ENCODE data around the gene GJB2. TPM values are rescaled to one million over a fixed set of nuclear protein-coding genes. Genes with fewer than 3 reads are reported as not detected.

Gene GJB2
- total RNA-seq (2014; rRNA removed; shearing (Covaris generic)): 0.30 TPM in 1 of 2 replicates, not detected in the other

GRCh38 chr13:20192836-20193161 lies at the start of gene GJB2:
GJB2 (minus strand) TSS chr13:20192938; CDS start chr13:20189581, 3,357 bp downstream.
- DNase-seq (ENCODE audit: low read depth): no peak

DNA sequence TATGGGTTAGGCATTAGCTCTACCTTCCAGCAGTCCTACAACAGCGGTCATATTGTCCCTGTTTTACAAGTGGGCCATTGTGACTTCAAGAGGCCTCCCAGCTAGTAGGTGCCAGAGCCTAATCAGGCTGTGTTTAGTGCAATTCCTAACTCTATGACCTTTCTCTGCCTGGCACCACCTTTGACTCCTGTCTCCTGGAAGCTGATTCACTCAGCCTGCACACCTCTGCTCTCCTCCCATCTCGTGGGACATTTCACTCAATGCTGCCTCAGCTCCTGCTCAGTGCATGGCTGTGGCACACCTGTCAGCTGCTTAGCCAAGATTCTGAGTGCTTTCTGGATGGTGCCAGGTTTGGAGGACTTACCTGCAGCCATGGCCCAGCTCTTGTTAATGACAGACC lies 48.9 kb upstream of the GJB2 start:
- no peak for DNase-seq (ENCODE audit: low read depth)

DNA sequence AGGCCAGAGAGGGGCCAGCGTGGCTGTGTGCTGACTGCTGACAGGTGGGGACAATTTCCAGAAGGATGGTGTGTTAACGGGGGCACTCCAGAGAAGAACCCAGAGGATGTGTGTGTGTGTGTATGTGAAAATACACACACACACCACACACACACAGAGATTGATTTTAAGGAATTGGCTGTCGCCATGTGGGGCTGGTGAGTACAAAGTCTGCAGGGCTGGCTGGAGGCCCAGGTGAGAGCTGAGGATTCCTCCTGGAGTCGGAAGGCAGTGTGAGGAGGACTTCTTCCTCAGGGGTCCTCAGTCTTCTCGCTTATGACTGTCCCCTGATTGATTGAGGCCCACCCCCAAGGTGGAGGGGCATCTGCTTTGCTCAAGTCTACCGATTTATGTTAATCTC lies 47.0 kb upstream of the GJB2 start:
- DNase-seq (ENCODE audit: low read depth): no peak

- no peak for DNase-seq (ENCODE audit: low read depth)
Observed at GRCh38 chr13:20232556-20233277, 40.0 kb upstream of the GJB2 start.

DNA sequence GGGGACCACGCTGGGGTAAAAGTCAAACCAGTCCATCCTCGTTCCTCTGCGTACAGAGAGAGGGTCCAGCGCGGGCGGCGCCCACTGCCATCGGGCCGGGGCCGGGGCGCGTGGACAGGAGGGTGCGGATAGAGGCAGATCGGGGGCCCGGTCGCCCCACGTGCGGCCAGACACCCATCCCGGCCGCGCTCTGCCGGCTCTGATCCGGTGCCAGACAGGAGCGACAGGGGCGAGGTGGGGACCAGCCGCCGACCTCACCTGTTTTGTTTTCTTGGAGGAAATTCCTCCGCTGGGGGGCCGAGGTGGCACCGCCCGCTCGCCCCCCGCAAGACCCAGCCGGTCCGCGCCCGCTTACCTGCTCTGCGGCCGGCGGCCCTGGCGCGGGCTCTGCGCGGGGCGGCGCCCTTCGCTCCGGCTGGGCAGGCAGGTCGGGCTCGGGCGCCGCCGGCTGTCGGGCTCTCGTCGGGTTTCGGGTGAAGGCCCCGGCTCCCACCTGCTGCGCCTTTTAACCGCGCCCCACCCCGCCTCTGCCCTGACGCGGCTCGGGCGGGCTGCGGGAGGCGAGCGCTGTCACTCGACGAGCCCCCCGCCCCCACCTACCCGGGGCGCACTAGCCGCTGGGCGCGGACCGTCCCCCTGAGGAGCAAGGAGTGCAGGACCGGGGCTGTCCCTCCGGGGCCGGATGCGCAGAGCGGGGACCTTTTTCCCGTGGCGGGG lies 39.3 kb upstream of the GJB2 start, which contains the start of gene GJB6:
TSS of gene GJB6 (minus strand) at position 481 of the 717 bp plus-strand sequence. CDS start 8,839 bp downstream, outside the sequence.
- no peak for DNase-seq (ENCODE audit: low read depth)

DNA sequence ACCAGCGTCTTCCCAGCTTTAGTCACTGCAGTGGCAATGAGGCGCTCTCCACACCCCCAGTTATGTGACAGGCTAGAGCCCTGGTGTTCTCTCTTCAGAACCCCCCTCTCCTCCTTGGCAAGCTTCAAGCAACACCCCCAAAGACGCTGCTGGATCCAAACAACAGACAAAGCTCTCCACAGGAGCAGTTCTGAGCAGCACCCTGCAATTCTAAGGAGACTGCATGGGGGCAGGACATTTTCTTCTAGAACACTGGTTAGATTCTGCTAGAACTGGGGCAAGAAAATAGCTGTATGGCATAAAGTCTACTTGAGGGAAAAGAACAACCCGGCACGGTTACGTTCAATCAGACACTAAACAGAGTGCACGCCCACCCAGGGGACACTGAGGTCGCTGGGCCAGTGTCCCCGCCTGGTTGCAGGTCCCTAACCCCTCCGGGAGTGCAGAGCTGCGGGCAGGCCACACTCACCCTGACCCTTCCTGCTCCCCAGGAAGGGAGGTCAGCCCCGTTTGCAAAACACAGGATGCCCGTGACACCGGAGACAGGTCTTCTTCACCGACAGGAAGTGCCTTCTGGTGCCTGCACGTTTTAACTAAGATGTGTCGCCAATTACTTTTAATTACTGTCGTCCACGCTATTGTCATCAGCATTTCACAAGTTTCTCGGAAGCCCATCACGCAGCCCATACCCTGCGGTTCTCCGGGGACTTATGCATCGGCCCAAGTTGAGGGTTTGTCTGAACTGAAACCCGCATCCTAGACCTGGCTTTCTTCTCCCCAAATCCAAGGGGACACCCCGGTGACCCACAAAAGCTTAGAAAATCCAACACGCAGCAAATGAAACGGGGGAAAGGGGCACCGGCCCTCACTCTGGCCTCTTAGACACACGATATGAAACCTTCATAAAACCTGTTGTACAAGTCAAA lies 38.4 kb upstream of the GJB2 start:
- no peak for DNase-seq (ENCODE audit: low read depth)

DNA sequence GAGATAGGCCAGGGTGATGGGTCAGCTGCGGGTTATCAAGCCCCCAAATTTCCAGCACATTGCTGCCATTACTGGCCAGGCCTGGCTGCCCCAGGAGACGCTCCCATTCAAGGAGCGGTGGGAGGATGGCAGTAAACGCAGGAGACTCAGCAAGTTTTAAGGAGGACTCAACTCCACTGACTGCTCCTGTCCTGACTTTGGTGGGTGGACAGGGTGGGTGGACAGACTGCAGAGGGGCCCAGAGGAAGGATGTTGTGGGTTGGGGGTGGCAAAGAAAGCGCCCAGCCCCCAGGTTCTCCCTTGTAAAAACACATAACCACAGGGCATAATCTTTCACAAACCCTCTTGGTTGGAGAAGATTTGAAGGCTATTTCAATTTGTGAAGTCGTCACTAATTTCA lies 35.0 kb upstream of the GJB2 start:
- no peak for DNase-seq (ENCODE audit: low read depth)

DNA sequence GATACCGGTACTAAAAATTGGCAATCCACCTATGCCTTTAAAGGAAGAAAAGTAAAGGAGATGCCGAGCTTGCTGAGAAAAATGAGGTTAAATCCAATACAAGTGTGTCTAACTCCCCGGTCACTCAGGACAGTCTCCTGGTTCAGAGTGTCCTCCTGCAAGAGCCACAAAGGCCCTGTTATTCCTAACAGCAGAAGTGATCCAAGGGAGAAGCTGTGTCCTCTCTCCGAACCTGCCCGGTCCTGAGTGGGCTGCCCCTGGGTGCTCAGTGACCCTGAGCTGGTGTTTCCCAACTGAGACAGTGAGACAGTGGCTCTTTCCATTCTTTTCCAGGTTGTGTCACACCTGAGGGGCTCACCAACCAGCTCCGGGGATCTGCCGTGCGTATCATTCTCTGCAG lies 34.5 kb upstream of the GJB2 start:
- no peak for DNase-seq (ENCODE audit: low read depth)

GRCh38 chr13:20222553-20222952 lies 29.8 kb upstream of the GJB2 start:
- no peak for DNase-seq (ENCODE audit: low read depth)

- DNase-seq (ENCODE audit: low read depth): no peak
Observed at GRCh38 chr13:20221772-20222171, 29.0 kb upstream of the GJB2 start.

DNA sequence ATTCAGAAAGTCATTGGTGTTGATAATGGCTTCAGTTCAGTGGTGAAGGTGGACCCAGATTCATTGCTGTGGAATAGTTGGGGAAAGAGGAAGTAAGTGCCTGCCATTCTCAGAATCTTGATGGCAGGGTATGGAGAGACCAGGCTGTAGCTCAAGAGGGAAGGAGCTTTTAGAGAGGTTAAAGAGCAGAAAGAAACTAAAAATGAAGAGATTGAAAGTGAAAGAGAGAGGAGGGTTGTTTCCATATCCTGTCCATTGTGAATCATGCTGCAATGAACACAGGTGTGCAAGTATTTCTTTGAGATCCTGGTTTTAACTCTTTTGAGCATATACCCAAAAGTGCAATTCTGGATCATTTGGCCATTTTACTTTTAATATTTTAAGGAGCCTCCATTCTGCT lies 26.8 kb upstream of the GJB2 start:
- DNase-seq (ENCODE audit: low read depth): no peak

GRCh38 chr13:20217168-20217567 lies 24.4 kb upstream of the GJB2 start:
- DNase-seq (ENCODE audit: low read depth): no peak

GRCh38 chr13:20209948-20210347 lies 17.2 kb upstream of the GJB2 start:
- no peak for DNase-seq (ENCODE audit: low read depth)

GRCh38 chr13:20206698-20207235 lies 14.0 kb upstream of the GJB2 start:
- no peak for DNase-seq (ENCODE audit: low read depth)

DNA sequence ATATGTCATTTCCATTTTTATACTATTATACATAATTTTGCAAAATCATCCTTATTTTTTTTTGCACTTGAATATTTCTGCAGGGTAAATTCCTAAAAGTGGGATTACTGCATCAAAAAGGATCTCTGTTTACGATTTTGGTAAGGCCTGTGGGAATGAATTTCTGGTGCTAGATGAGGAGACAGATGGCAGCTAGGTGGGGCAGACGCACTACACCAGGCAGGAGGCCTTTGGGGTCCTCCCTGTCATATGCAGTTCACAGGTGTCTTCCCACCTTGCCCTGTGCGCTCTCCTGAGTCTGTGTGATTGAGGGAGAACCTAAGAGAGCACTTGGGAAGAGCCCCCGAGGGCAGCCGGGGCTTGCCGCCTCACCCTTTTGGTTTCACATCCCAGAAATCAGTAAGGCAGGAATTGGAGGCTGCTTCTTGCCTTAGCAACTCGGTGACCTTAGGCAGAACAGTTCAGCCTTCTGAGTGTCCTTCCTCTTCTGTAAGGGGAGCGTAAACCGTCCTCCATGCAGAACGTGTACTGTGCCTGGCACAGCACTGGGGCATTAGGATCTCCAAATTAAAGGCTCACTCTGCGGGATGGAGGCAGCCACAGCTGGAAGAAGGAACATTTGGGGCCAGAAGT lies 13.4 kb upstream of the GJB2 start:
- no peak for DNase-seq (ENCODE audit: low read depth)

DNA sequence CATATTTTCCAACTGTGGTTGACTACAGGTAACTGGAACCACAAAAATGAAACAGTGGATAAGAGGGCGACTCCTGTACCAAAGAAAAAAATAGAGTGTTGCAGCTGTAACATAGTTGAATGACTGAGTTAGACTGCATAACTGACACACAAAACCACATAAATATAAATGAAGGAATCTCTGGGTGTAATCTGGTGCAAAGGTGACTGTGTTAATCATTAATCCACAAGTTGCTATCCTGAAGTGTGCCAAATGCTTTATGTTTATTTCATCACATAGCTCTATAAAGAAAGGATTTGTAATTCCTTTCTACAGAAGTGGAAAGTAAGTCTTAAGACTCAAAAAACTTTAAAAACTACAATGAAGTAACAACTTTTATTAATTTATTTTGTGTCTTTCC lies 6.0 kb upstream of the GJB2 start:
- DNase-seq (ENCODE audit: low read depth): no peak

- peak; percentile 31 for DNase-seq (ENCODE audit: low read depth)
Observed at GRCh38 chr13:20197361-20197834, 4.7 kb upstream of the GJB2 start.

DNA sequence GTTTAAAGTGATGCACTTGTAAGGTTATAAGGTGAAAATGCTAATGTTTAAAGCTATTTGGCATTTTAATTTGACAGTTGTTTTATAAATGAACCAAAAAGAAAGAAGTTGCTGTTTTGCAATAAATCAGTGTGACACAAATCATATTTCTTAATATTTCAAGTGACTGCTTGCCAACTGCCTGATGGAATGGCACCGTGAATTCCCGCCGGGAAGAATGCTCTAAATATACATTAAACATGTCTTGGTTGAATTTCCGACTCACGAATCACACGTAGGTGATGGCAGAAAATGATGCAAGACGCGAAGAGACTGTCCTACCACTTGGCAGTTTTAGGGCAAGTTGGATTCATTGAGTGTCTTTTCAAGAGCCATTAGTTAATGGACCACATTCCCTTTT lies 3.1 kb upstream of the GJB2 start:
- no peak for DNase-seq (ENCODE audit: low read depth)

- no peak for DNase-seq (ENCODE audit: low read depth)
Observed at GRCh38 chr13:20193907-20194631, 1.3 kb upstream of the GJB2 start.

DNA sequence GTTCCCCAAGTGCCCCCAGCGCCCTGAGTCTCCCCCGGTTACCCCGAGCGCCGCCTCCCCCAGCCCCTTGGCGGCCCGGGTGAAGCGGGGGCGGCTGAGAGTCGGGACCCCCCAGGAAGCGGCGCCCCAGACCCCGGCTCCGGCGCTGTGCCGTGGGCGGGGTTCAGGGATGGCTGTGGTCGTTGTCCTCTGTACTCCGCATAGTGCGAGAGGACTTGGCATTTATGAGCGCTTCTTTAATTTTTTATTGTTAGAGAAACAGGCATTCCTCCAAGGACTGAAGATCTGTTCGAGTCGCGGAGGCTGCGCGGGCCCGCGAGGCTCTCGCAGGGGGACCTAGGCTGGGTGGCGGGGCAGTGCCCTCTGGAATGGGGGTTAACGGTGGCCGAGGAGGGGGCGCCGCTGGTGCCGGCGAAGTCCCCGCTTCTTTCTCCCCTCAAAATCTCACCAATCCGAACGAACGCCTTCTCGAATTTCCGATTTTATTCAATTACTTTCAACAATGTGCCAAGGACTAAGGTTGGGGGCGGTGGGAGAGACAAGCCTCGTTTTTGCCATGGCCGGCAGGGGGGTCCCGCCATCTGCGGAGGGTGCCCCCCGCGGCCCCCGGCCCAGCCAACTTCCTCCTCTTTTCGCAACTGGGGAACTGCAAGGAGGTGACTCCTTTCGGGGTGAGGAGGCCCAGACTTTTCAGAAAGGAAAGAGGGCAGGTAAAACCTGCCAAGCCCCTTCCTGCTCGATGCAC lies 596 bp upstream of the GJB2 start:
- DNase-seq (ENCODE audit: low read depth): no peak

Measured in M059J (cell line).